Adipocyte (in vitro differentiated cells): ENCODE measurements around the gene MSMB.

Experiments
- DNase-seq: peaks from one replicate; pipeline ENCODE4 v3.0.0-alpha.2; 2015; ENCODE audit warnings: low read depth
- H3K27me3 ChIP-seq: replicated peaks from 2 replicates; pipeline ENCODE4 v1.7.0; 2013; ENCODE audit warnings: mild to moderate bottlenecking, low read length, moderate library complexity; ENCODE audit not compliant: control insufficient read depth, insufficient read depth
- H3K36me3 ChIP-seq: 2 replicates; pipeline ENCODE4 v1.7.0; 2013; ENCODE audit warnings: low read length, mild to moderate bottlenecking, moderate library complexity; ENCODE audit not compliant: control insufficient read depth, insufficient read depth, severe bottlenecking
- H3K4me1 ChIP-seq: 2 replicates; pipeline ENCODE4 v1.7.0; 2013; ENCODE audit warnings: mild to moderate bottlenecking, low read length, moderate library complexity; ENCODE audit not compliant: control insufficient read depth, insufficient read depth
- H3K4me3 ChIP-seq: 2 replicates; pipeline ENCODE4 v1.7.0; 2013; ENCODE audit warnings: mild to moderate bottlenecking, low read length, moderate library complexity
- H3K9ac ChIP-seq: 2 replicates; pipeline ENCODE4 v1.7.0; 2013; ENCODE audit warnings: mild to moderate bottlenecking, low read length, moderate library complexity
- H3K9me3 ChIP-seq: 2 replicates; pipeline ENCODE4 v1.7.0; 2013; ENCODE audit warnings: mild to moderate bottlenecking, low read length, moderate library complexity; ENCODE audit not compliant: control insufficient read depth

MSMB gene

DNA sequence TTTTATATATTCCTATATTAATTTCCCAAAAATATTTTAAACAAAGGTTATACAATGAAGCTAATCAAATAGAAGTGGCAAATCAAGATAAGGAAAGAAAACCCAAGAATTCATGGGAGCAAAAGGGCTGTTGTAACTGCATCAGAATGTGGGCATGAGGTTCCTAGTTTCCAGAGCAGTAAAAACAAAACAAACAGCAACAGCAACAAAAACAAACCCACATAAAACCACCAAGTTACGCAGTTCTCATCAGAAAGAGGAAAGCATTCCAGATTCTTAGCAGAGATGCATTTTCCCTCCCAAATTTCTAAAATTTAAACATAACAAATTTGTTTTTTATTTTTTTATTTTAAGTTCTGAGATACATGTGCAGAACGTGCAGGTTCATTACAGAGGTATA is 34.8 kb upstream of the MSMB start:
- Histone ChIP-seq H3K4me3 (no peak overlapping the region), H3K9ac (no peak overlapping the region), H3K9me3 (no peaks in the 10 kb centered on the region), H3K36me3 (no peaks in the 10 kb centered on the region), H3K27me3 (peaks cover 8% of the 10 kb centered on the region), H3K4me1 (peaks cover 6% of the 10 kb centered on the region)
- DNase-seq: peak; percentile 15

GRCh38 chr10:46079831-46080585 is 33.9 kb upstream of the MSMB start:
- H3K9me3 ChIP-seq: no peaks in the 10 kb centered on the region
- H3K4me3 ChIP-seq: no peak overlapping the region
- H3K36me3 ChIP-seq: no peaks in the 10 kb centered on the region
- peak; percentile 7 for DNase-seq
- H3K9ac ChIP-seq: no peak overlapping the region
- H3K4me1 ChIP-seq: peaks cover 6% of the 10 kb centered on the region
- peaks cover 8% of the 10 kb centered on the region for H3K27me3 ChIP-seq

DNA sequence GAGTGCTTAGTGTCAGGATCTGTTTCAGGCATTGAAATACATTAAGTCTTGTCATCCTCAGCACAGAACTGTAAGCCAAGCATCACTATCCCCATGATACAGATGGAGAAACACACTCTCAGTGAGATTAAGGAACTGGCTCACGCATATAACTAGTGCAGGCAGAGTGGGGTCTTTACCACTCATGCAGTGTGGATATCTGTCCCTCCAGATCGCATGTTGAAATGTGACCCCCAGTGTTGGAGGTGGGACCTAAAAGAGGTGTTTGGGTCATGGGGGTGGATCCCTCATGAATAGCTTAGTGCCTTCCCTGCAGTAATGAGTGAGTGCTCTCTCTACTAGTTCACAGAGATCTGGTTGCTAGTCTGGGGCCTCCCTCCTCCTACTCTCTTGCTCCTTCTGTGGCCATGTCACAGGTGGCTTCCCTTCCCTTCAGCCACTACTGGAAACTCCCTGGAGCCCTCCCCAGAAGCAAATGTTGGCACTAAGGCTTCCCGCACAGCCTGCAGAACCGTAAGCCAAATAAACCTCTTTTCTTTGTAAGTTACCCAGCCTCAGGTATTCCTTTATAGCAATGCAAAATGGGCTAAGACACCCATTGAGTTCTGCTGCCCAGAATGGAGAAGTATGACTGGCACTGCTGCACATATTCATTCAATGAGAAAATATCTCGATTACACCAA is 31.8 kb upstream of the MSMB start:
- Histone ChIP-seq H3K4me3 (no peak overlapping the region), H3K9me3 (no peaks in the 10 kb centered on the region), H3K27me3 (peaks cover 8% of the 10 kb centered on the region), H3K4me1 (peaks cover 6% of the 10 kb centered on the region), H3K9ac (no peak overlapping the region), H3K36me3 (no peaks in the 10 kb centered on the region)
- DNase-seq: no peak

- DNase-seq: peak; percentile 18
- Histone ChIP-seq H3K27me3 (peaks cover 8% of the 10 kb centered on the region), H3K36me3 (no peaks in the 10 kb centered on the region), H3K9ac (no peak overlapping the region), H3K9me3 (no peaks in the 10 kb centered on the region), H3K4me3 (no peak overlapping the region), H3K4me1 (peaks cover 6% of the 10 kb centered on the region)
Observed at GRCh38 chr10:46077141-46077554, 31.1 kb upstream of the MSMB start.

DNA sequence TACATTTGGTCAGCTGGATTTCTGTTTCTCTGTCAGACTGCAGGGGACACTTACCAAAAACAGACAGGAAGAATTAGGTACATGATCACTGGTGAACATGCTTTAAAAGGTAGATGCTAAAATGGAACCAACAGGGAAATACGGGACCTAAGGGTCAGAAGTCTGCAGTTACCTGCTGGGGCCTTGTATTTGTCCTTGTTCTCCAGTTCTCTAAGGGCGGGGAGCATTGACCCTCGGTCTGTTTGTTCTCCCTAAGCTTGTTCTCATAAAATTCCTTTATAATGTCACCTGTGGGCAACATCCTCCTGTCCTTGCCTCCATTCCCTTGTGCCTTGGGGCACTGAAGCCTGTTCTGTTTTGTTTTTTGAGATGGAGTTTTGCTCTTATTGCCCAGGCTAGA is 29.8 kb upstream of the MSMB start:
- Histone ChIP-seq H3K9ac (no peak overlapping the region), H3K27me3 (peaks cover 8% of the 10 kb centered on the region), H3K36me3 (no peaks in the 10 kb centered on the region), H3K4me1 (peaks cover 6% of the 10 kb centered on the region), H3K4me3 (no peak overlapping the region), H3K9me3 (no peaks in the 10 kb centered on the region)
- no peak for DNase-seq

- H3K4me1 ChIP-seq: no peaks in the 10 kb centered on the region
- no peak for DNase-seq
- H3K9me3 ChIP-seq: no peaks in the 10 kb centered on the region
Observed at GRCh38 chr10:46074196-46074946, 28.3 kb upstream of the MSMB start.

GRCh38 chr10:46073564-46073963 is 27.5 kb upstream of the MSMB start:
- H3K4me1 ChIP-seq: no peaks in the 10 kb centered on the region

More at GRCh38 chr10:46074196-46074946, 28.3 kb upstream of the MSMB start:
- Histone ChIP-seq H3K9ac (no peak overlapping the region), H3K36me3 (no peaks in the 10 kb centered on the region), H3K4me3 (no peak overlapping the region), H3K27me3 (peaks cover 8% of the 10 kb centered on the region)

DNA sequence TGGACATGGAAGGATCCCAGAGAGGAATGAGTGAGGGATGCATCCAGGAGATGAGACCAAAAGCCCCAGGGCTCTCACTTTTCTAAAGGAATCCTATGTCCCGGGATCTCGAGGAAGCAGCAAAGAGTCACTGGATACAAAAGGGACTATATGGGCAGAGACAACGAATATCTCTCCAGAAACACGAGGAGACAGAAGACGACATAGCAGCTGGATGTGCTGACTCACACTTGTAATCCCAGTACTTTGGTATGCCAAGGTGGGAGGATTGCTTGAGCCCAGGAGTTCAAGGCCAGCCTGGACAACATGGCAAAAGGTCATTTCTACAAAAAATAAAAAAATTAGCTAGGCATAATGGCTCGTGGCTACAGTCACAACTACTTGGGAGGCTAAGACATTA is 24.7 kb upstream of the MSMB start:
- Histone ChIP-seq H3K9ac (no peak overlapping the region), H3K36me3 (no peaks in the 10 kb centered on the region), H3K4me1 (no peaks in the 10 kb centered on the region), H3K9me3 (no peaks in the 10 kb centered on the region), H3K4me3 (no peak overlapping the region), H3K27me3 (peaks cover 6% of the 10 kb centered on the region)
- no peak for DNase-seq

More at GRCh38 chr10:46073564-46073963, 27.5 kb upstream of the MSMB start:
- no peak overlapping the region for H3K4me3 ChIP-seq
- H3K9ac ChIP-seq: no peak overlapping the region
- H3K36me3 ChIP-seq: no peaks in the 10 kb centered on the region
- no peaks in the 10 kb centered on the region for H3K9me3 ChIP-seq
- DNase-seq: no peak
- H3K27me3 ChIP-seq: peaks cover 11% of the 10 kb centered on the region

DNA sequence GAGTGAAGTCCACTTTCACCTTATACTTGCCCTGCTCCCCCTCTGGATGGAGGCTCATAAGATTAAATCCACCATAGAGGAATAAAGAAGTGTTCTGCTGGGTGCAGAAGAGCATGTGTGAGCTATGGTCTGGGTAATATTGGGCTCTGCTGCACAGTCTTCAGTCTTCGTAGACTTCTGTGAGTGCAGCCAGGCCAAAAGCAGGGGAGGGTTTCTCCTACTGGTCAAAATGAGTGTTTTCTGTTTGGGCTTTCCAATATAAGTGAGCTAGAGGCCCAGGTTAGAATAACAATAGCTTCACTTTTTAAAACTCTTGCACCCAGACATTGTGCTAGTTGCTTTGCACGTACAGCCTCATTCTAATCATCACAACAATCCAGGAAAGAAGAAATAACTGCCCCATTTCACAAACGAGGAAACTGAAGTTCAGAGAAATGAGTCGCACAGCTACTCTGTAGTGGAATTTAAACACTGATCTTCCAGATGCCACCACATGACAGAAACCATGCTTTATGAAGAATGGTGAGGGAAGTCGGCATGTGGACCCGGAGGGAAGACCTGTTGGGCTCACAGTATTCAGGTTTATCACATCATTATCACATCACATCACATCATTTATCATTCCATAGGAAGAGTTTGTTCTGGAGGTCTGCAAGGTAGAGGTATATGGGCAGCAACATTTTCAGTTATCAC is 23.8 kb upstream of the MSMB start:
- H3K9me3 ChIP-seq: no peaks in the 10 kb centered on the region
- peaks cover 6% of the 10 kb centered on the region for H3K27me3 ChIP-seq
- no peak overlapping the region for H3K4me3 ChIP-seq
- no peaks in the 10 kb centered on the region for H3K36me3 ChIP-seq
- H3K9ac ChIP-seq: no peak overlapping the region
- no peaks in the 10 kb centered on the region for H3K4me1 ChIP-seq
- no peak for DNase-seq

DNA sequence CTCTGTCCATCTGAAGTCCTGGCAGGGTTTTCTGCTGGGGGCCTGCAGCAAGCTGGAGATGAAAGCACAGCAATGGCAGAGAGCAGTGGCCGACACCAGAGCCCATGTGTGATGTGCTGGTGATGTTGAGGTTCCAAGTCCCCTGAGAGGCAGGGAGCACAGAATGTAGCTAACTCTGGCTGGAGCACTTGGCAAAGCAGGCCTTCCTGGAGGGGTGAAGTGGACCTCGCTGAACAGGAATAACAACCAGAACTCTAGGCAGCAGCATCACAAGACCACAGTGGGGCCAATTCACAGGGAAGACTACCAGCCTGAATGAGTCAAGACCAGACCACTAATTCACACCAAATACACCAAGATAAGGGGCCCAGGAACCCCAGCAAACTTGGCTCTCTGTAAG is 22.8 kb upstream of the MSMB start:
- no peak overlapping the region for H3K4me3 ChIP-seq

GRCh38 chr10:46068117-46068516 is 22.0 kb upstream of the MSMB start:
- Histone ChIP-seq H3K9ac (no peak overlapping the region), H3K9me3 (no peaks in the 10 kb centered on the region), H3K4me1 (no peaks in the 10 kb centered on the region), H3K27me3 (peaks cover 6% of the 10 kb centered on the region), H3K36me3 (no peaks in the 10 kb centered on the region), H3K4me3 (no peak overlapping the region)
- DNase-seq: no peak

More for the DNA sequence above, 22.8 kb upstream of the MSMB start:
- peaks cover 6% of the 10 kb centered on the region for H3K27me3 ChIP-seq
- H3K9ac ChIP-seq: no peak overlapping the region
- no peaks in the 10 kb centered on the region for H3K9me3 ChIP-seq
- H3K4me1 ChIP-seq: no peaks in the 10 kb centered on the region
- DNase-seq: no peak
- H3K36me3 ChIP-seq: no peaks in the 10 kb centered on the region
